ENCODE data around the gene BCL11B.

Gene BCL11B

GRCh38 chr14:99224116-99224910 is 47.7 kb downstream of the BCL11B start:
- DNase-seq (ENCODE audit: low read depth) = no peak

GRCh38 chr14:99221445-99221844 is 50.6 kb downstream of the BCL11B start:
- no peak for DNase-seq (ENCODE audit: low read depth)

- DNase-seq (ENCODE audit: low read depth) = no peak
Measured at GRCh38 chr14:99217066-99217955, 54.7 kb downstream of the BCL11B start.

- DNase-seq (ENCODE audit: low read depth) = no peak
Measured at GRCh38 chr14:99216191-99216590, 55.8 kb downstream of the BCL11B start.

GRCh38 chr14:99215277-99215676 is 56.7 kb downstream of the BCL11B start:
- peak; percentile 65 for DNase-seq (ENCODE audit: low read depth)

GRCh38 chr14:99214701-99215100 is 57.3 kb downstream of the BCL11B start:
- no peak for DNase-seq (ENCODE audit: low read depth)

- no peak for DNase-seq (ENCODE audit: low read depth)
Measured at GRCh38 chr14:99213527-99213971, 58.4 kb downstream of the BCL11B start.

- DNase-seq (ENCODE audit: low read depth) = no peak
Measured at GRCh38 chr14:99213101-99213500, 58.9 kb downstream of the BCL11B start.

GRCh38 chr14:99212646-99213045 is 59.4 kb downstream of the BCL11B start:
- no peak for DNase-seq (ENCODE audit: low read depth)

- no peak for DNase-seq (ENCODE audit: low read depth)
Measured at GRCh38 chr14:99212199-99212598, 59.8 kb downstream of the BCL11B start.

- no peak for DNase-seq (ENCODE audit: low read depth)
Measured at GRCh38 chr14:99211410-99211809, 60.6 kb downstream of the BCL11B start.

- DNase-seq (ENCODE audit: low read depth) = no peak
Measured at GRCh38 chr14:99210333-99210732, 61.7 kb downstream of the BCL11B start.

GRCh38 chr14:99209409-99209808 is 62.6 kb downstream of the BCL11B start:
- DNase-seq (ENCODE audit: low read depth) = no peak

- no peak for DNase-seq (ENCODE audit: low read depth)
Measured at GRCh38 chr14:99208318-99208717, 63.7 kb downstream of the BCL11B start.

- no peak for DNase-seq (ENCODE audit: low read depth)
Measured at GRCh38 chr14:99207456-99207855, 64.5 kb downstream of the BCL11B start.

GRCh38 chr14:99206090-99206489 is 65.9 kb downstream of the BCL11B start:
- no peak for DNase-seq (ENCODE audit: low read depth)

GRCh38 chr14:99205086-99205688 is 66.8 kb downstream of the BCL11B start:
- DNase-seq (ENCODE audit: low read depth) = no peak

- DNase-seq (ENCODE audit: low read depth) = no peak
Measured at GRCh38 chr14:99203801-99204200, 68.2 kb downstream of the BCL11B start.

- DNase-seq (ENCODE audit: low read depth) = no peak
Measured at GRCh38 chr14:99203080-99203479, 68.9 kb downstream of the BCL11B start.

GRCh38 chr14:99202516-99202915 is 69.5 kb downstream of the BCL11B start:
- no peak for DNase-seq (ENCODE audit: low read depth)

GRCh38 chr14:99201351-99202073 is 70.5 kb downstream of the BCL11B start:
- DNase-seq (ENCODE audit: low read depth) = no peak

- DNase-seq (ENCODE audit: low read depth) = no peak
Measured at GRCh38 chr14:99200654-99201005, 71.4 kb downstream of the BCL11B start.
